Endothelial cell of umbilical vein (primary cell): ENCODE results near the gene BBS5.

ENCODE experiments used
- EZH2 ChIP-seq: IDR thresholded peaks from 2 replicates; pipeline ENCODE4 v1.6.1; 2012; ENCODE audit warnings: borderline replicate concordance, low read depth, mild to moderate bottlenecking, moderate library complexity, low read length, inconsistent platforms; ENCODE audit not compliant: severe bottlenecking
- FOS ChIP-seq: IDR thresholded peaks from 2 replicates; pipeline ENCODE4 v1.6.1; 2011; ENCODE audit warnings: mild to moderate bottlenecking, low read length, moderate library complexity, borderline replicate concordance; ENCODE audit not compliant: insufficient read depth
- GATA2 ChIP-seq: IDR thresholded peaks from 2 replicates; pipeline ENCODE4 v1.7.0; 2011; ENCODE audit warnings: low read depth, mild to moderate bottlenecking, moderate library complexity, mixed read lengths, low read length; ENCODE audit not compliant: insufficient read length, insufficient read depth
- JUN ChIP-seq: IDR thresholded peaks from 2 replicates; pipeline ENCODE4 v1.6.1; 2011; ENCODE audit warnings: borderline replicate concordance, low read depth; ENCODE audit not compliant: insufficient read length, insufficient read depth
- MYC ChIP-seq: IDR thresholded peaks from one replicate; pipeline ENCODE4 v1.6.1; 2011; ENCODE audit warnings: mild to moderate bottlenecking, low read depth, low read length
- POLR2A ChIP-seq: IDR thresholded peaks from 2 replicates; pipeline ENCODE4 v1.6.1; 2012; ENCODE audit warnings: low read depth, mild to moderate bottlenecking, control low read depth, low read length
- POLR2AphosphoS5 ChIP-seq: IDR thresholded peaks from 2 replicates; pipeline ENCODE4 v1.6.1; 2012; ENCODE audit warnings: low read depth, mild to moderate bottlenecking, control low read depth, low read length, moderate library complexity; ENCODE audit not compliant: insufficient read depth
- TF ChIP-seq, protein P1 (sequence below), 2 donors: IDR thresholded peaks; 1 replicate in 1 of 2; 2 replicates in 1 of 2; pipeline ENCODE4 v1.5.1; 2011; ENCODE audit warnings: low read length in 2 of 2, mild to moderate bottlenecking in 2 of 2, moderate library complexity in 2 of 2, control low read depth in 1 of 2, inconsistent platforms in 1 of 2, low read depth in 1 of 2; ENCODE audit not compliant: insufficient read depth in 1 of 2; ENCODE audit errors: extremely low read depth in 1 of 2
- TF ChIP-seq, protein P2 (sequence below): IDR thresholded peaks from 2 replicates; pipeline ENCODE4 v1.6.1; 2011; ENCODE audit not compliant: insufficient read depth, insufficient read length

DNA sequence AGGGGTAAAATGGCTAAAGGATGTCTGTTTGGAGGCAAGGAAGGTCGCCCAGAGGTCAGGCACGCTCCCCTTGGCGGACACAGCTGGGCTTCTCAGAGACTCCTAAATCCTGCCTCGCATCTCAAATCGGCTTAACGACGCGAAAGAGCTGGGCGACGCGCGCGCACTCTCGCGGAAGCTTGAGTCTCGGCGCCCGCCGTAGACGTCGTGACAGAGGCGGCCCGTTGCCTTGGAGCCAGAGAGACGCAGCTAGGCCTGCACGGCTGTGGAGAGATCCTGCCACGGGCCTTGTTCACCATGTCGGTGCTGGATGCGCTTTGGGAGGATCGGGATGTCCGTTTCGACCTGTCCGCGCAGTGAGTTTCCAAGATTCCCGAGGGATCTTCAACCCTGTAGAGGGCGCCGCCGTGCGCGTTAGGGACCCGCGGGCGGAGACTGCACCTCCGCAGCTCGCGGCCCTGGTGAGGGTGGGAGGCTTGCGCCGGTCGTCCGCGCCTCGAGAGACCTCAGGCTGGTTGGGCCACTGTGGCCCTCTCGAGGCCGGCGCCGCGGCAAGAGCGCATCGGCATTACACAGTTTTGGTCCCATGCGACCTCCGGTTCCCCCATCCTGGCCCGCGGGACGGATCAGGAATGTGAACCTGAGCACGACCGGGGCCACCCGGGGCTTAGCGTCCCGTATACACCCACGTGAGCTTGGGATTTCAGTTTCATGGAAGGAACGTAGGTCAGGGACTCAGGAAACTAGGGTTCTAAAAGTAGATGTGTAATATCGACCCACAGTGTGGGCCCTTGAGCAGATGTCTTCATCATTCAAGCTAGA lies at the start of gene BBS5:
- TF ChIP-seq, protein P1, sequence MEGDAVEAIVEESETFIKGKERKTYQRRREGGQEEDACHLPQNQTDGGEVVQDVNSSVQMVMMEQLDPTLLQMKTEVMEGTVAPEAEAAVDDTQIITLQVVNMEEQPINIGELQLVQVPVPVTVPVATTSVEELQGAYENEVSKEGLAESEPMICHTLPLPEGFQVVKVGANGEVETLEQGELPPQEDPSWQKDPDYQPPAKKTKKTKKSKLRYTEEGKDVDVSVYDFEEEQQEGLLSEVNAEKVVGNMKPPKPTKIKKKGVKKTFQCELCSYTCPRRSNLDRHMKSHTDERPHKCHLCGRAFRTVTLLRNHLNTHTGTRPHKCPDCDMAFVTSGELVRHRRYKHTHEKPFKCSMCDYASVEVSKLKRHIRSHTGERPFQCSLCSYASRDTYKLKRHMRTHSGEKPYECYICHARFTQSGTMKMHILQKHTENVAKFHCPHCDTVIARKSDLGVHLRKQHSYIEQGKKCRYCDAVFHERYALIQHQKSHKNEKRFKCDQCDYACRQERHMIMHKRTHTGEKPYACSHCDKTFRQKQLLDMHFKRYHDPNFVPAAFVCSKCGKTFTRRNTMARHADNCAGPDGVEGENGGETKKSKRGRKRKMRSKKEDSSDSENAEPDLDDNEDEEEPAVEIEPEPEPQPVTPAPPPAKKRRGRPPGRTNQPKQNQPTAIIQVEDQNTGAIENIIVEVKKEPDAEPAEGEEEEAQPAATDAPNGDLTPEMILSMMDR (IDR thresholded peaks at IDR 0.05; ENCODE audit: extremely low read depth in 1 of 2, insufficient read depth in 1 of 2, low read depth in 1 of 2, low read length in 2 of 2): peak; percentile 55 to 64
- TF ChIP-seq POLR2AphosphoS5 (peak; percentile 61), POLR2A (peak; percentile 31), JUN (no peak), EZH2 (no peak), FOS (no peak), MYC (no peak), GATA2 (no peak)
- TF ChIP-seq, protein P2, sequence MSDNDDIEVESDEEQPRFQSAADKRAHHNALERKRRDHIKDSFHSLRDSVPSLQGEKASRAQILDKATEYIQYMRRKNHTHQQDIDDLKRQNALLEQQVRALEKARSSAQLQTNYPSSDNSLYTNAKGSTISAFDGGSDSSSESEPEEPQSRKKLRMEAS: peak; percentile 41
